ENCODE results near the gene ZNF512B. TPM values are rescaled to one million over a fixed set of nuclear protein-coding genes. Genes with fewer than 3 reads are reported as not detected.
A peak's percentile ranks its signal among the peaks of the same experiment; 100 is the strongest.

Gene ZNF512B
- total RNA-seq, 1 experiment from 2014 or later, result 15.5 TPM

GRCh38 chr20:63952210-63952535, 17.6 kb downstream of the ZNF512B start:
- Histone ChIP-seq H3K4me3 (ENCODE audit: insufficient read depth, low read depth, low read length) (no peak overlapping the region), H3K36me3 (replicated peaks; ENCODE audit: control insufficient read depth, insufficient read depth, low read length) (no peaks in the 10 kb centered on the region; the same call in 1 of the 2 replicates), H3K27me3 (ENCODE audit: control insufficient read depth, insufficient read depth, low read length) (no peaks in the 10 kb centered on the region)
- DNase-seq, result no peak

DNA sequence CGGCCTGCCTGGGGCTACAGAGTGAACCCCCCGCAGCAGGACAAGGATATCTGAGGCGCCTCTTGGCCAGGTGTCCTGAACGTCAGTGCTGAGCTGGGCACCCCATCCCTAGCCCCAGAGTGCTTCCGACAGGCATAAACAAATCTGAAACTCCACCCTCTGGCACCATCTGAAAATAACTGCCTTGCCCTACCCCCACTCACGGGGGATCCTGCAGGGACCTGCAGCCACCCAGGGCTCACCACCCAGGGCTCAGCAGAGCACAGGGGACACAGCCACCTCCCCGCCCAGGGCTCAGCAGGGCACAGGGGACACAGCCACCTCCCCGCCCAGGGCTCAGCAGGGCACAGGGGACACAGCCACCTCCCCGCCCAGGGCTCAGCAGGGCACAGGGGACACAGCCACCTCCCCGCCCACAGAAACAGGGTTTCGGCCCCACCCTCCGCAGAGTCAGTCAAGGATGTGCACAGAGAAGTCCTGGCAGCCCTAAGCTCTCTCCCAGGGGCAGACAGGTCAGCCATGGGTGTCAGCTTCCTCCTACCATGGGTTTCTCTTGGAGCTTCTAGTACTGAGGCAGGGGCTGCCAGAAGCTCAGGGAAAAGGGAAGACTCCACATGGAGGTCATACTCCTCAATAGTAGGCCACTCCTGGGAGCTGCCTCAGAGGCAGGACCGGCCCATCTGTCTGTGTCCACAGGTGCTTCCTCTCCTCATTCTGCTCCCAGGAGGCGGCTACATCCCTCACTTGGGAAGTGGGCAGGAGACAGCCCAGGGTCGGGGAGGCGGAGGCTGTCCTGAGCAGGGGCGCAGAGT, 18.1 kb downstream of the ZNF512B start:
- no peak overlapping the region for H3K4me3 ChIP-seq (ENCODE audit: insufficient read depth, low read depth, low read length)
- no peak for DNase-seq

DNA sequence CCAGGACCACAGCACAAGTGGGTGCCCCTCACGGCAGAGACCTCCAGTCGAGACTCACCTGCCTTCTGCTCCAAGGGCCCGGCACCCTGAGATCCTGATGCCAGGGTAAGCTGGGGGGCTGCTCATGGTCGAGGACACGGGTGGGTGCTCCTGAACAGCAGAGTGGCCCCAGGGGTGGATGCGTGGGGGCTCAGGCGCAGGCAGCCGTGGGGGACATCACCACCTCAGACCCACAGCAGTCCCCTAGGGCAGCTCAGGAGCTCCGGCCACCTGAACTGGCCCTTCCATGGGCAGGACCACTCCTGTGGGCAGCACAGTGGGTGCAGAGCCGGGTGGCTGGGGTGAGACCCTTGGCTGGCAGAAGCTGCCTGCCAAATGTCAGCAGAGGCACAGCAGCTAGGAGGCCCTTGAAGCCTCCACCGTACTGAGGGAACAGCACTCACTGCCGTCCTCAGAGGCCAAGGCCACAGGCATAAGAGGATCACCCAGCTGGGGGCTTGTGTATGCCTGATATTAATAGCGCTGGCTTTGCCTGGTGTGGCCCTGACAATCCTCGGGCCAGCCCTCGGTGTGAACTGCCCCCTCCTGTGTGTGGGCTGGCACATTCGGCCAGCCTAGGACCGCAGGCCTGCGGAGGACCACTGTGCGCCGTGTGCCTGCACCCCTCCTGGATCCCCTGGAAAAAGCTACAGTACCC, 18.9 kb downstream of the ZNF512B start:
- Histone ChIP-seq H3K27me3 (ENCODE audit: control insufficient read depth, insufficient read depth, low read length) (no peaks in the 10 kb centered on the region), H3K36me3 (replicated peaks; ENCODE audit: control insufficient read depth, insufficient read depth, low read length) (no peaks in the 10 kb centered on the region; the same call in 1 of the 2 replicates), H3K4me3 (ENCODE audit: insufficient read depth, low read depth, low read length) (no peak overlapping the region)
- DNase-seq, result no peak

More for the DNA sequence above, 18.1 kb downstream of the ZNF512B start:
- Histone ChIP-seq H3K36me3 (replicated peaks; ENCODE audit: control insufficient read depth, insufficient read depth, low read length) (no peaks in the 10 kb centered on the region; the same call in 1 of the 2 replicates), H3K27me3 (ENCODE audit: control insufficient read depth, insufficient read depth, low read length) (no peaks in the 10 kb centered on the region)

DNA sequence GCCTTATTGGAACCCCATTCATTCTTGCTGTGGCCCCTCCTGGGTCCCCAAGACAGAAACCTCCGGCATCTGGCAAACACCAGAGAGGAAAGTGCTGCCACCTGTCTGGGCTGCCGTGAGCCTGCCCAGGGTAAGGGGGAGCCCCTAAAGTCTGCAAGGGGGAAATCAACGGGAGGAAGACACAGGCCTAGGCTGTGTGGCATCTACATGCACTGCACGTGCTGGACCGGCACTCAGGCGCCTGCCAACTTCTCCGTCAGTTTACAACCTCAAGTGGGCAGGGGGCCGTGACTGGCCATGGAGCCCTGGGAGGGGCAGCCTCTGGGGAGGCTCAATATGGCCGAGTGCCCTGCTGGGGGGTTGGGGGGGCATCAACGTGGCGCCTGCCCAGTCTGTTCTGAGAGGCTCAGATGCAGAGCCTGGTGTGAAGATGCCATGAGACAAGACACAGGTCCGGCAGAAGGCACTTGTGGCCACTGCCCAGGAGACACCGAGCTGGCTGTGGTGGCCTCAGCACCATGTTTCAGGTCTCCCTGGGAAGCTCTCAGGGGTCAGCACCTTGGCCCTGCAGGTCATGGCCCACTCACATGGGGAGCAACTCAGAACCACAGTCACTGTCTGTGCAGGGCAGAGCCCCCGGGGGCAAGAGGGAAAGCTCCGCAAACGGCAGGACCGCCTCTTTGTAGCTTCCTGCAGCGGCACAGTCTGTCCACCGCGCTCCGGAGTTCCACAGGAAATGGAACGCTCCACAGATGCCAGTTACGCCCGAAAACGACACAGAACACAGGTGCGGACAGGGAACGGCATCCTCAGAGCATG, 21.9 kb downstream of the ZNF512B start:
- no peaks in the 10 kb centered on the region for H3K27me3 ChIP-seq (ENCODE audit: control insufficient read depth, insufficient read depth, low read length)
- peaks cover 12% of the 10 kb centered on the region for H3K36me3 ChIP-seq (replicated peaks; ENCODE audit: control insufficient read depth, insufficient read depth, low read length)
- H3K4me3 ChIP-seq (ENCODE audit: insufficient read depth, low read depth, low read length), result no peak overlapping the region
- DNase-seq, result no peak

GRCh38 chr20:63946986-63947637, 22.6 kb downstream of the ZNF512B start:
- DNase-seq, result no peak
- Histone ChIP-seq H3K36me3 (replicated peaks; ENCODE audit: control insufficient read depth, insufficient read depth, low read length) (peaks cover 12% of the 10 kb centered on the region), H3K4me3 (ENCODE audit: insufficient read depth, low read depth, low read length) (no peak overlapping the region)

DNA sequence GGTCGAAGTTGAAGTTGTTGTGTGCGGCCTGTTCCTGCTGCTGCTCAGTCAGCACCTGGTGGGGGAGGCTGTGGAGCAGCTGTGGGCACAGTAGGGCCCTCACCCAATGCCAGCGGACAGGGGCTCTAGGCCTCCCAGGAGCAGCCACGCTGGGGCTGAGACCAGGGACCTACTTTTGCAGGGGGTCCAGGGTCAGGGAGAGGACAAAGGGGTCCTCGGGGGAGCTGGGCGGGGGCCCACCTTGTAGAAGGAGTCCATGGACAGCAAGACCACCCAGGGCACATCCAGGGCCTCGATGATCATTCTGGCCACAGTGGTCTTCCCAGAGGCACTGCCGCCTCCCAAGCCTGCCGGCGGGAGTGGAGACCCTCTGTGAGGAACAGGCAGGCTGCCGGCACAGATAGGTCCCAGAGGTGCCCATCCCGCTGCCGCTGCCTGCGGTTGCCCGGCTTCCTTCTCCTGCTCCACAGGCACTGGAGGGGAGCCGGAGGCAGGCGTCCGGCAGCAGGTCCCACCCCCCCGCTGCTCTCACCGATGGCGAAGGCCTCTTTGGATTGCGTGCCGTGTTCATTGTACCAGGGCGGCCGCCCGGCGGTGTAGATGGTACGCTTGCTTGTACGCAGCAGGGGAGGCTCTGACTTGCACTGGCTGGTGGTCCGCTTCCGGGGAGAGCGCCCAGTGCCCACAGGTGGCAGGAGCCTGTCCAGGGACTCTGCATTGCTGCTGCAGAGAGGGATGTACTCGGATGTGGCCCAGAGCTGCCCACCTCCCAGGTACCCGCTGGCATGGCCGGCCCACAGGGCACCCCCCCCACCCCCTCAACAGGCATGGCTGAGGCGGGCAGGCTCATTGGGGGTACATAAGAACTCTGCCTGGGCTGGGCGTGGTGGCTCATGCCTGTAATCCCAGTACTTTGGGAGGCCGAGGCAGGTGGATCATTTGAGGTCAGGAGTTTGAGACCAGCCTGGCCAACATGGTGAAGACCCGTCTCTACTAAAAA, 23.5 kb downstream of the ZNF512B start:
- DNase-seq, result no peak
- H3K27me3 ChIP-seq (ENCODE audit: control insufficient read depth, insufficient read depth, low read length), result no peaks in the 10 kb centered on the region
- peaks cover 12% of the 10 kb centered on the region for H3K36me3 ChIP-seq (replicated peaks; ENCODE audit: control insufficient read depth, insufficient read depth, low read length)
- no peak overlapping the region for H3K4me3 ChIP-seq (ENCODE audit: insufficient read depth, low read depth, low read length)

More at GRCh38 chr20:63946986-63947637, 22.6 kb downstream of the ZNF512B start:
- H3K27me3 ChIP-seq (ENCODE audit: control insufficient read depth, insufficient read depth, low read length), result no peaks in the 10 kb centered on the region

DNA sequence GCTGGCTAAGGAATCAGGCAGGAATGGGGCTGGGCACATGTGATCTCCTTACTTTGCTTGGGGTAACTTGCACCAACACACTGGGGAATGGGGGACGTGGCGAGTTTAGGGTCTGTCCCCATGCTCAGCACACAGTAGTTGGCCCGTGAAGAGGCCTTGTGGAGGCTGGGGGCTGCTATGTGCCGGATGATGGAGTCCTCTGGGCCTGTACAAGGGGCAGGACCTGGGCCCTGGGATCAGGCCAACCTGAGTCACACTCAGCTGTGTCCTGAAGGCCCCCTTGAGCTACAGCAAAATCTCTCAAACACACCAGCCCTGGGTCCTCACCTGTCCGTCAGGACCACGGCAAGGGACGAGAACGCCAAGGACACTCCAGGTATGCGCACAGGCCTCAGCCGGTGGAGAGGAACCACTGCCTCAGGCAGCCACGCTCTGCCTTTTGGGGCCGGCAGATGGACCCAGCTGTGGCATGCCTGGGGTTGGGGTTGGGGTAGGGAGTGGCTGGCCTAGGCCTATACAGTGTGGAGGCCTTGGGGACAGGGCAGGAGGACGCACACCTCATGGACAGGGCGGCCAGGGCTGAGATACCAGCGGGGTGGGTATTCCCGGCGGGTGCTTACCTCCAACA, 24.6 kb downstream of the ZNF512B start:
- no peak overlapping the region for H3K4me3 ChIP-seq (ENCODE audit: insufficient read depth, low read depth, low read length)
- no peaks in the 10 kb centered on the region for H3K27me3 ChIP-seq (ENCODE audit: control insufficient read depth, insufficient read depth, low read length)
- peaks cover 12% of the 10 kb centered on the region for H3K36me3 ChIP-seq (replicated peaks; ENCODE audit: control insufficient read depth, insufficient read depth, low read length)
- no peak for DNase-seq

GRCh38 chr20:63944078-63944941, 25.4 kb downstream of the ZNF512B start:
- H3K27me3 ChIP-seq (ENCODE audit: control insufficient read depth, insufficient read depth, low read length), result no peaks in the 10 kb centered on the region
- H3K36me3 ChIP-seq (replicated peaks; ENCODE audit: control insufficient read depth, insufficient read depth, low read length), result peaks cover 12% of the 10 kb centered on the region
- H3K4me3 ChIP-seq (ENCODE audit: insufficient read depth, low read depth, low read length), result no peak overlapping the region
- no peak for DNase-seq

DNA sequence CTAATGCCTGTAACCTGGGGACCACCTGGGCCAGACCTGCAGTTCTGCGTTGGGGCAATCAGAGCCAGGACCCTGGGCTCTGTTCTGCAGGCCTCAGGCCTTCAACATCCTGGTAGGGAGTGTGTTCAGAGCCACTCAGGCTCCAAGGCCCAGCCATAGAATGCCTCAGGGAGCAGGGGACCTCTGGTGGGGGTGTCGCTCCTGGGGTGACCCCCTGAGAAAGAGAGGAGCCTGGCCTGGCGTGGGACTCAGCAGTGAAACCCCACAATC, 26.0 kb downstream of the ZNF512B start:
- DNase-seq, result no peak
- no peaks in the 10 kb centered on the region for H3K27me3 ChIP-seq (ENCODE audit: control insufficient read depth, insufficient read depth, low read length)
- H3K36me3 ChIP-seq (replicated peaks; ENCODE audit: control insufficient read depth, insufficient read depth, low read length), result peaks cover 12% of the 10 kb centered on the region
- H3K4me3 ChIP-seq (ENCODE audit: insufficient read depth, low read depth, low read length), result no peak overlapping the region

GRCh38 chr20:63942969-63943807, 26.5 kb downstream of the ZNF512B start:
- no peak overlapping the region for H3K4me3 ChIP-seq (ENCODE audit: insufficient read depth, low read depth, low read length)
- no peaks in the 10 kb centered on the region for H3K27me3 ChIP-seq (ENCODE audit: control insufficient read depth, insufficient read depth, low read length)
- peaks cover 12% of the 10 kb centered on the region for H3K36me3 ChIP-seq (replicated peaks; ENCODE audit: control insufficient read depth, insufficient read depth, low read length)
- no peak for DNase-seq

GRCh38 chr20:63942250-63942951, 27.3 kb downstream of the ZNF512B start:
- H3K4me3 ChIP-seq (ENCODE audit: insufficient read depth, low read depth, low read length), result peak overlapping the region; percentile 21
- peak; percentile 98 for DNase-seq
- H3K36me3 ChIP-seq (replicated peaks; ENCODE audit: control insufficient read depth, insufficient read depth, low read length), result peaks cover 12% of the 10 kb centered on the region
- no peaks in the 10 kb centered on the region for H3K27me3 ChIP-seq (ENCODE audit: control insufficient read depth, insufficient read depth, low read length)
